ENCODE data around the gene CHIT1. TPM values are rescaled to one million over a fixed set of nuclear protein-coding genes. Genes with fewer than 3 reads are reported as not detected.

Gene CHIT1
- total RNA-seq, 2 experiments from 2014 or later: 0.58 to 1.1 TPM

DNA sequence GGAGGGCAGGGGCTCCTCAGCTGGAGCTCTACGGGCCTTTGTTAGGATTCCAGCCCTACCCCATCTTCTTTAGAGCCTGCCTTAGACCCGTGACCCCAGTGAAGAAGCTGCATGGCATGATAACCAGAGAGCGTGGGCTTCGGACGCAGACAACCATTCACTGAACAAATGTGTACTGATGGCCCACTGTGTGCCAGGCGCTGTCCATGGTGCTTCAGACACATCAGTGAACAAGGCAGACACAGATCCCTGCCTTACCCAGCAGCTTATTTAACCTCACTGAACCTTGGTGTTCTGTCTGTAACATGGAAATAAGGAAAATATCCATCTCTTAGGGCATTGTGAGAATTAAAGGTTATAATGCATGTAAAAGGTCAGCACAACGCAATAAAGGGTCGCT, 9.5 kb downstream of the CHIT1 start:
- Mint-ChIP-seq H3K27me3 (peaks cover 16% of the 10 kb centered on the region), H3K9me3 (no peaks in the 10 kb centered on the region), H3K4me3 (no peak overlapping the region), H3K36me3 (ENCODE audit: low read depth) (no peaks in the 10 kb centered on the region), H3K27ac (no peak overlapping the region), H3K4me1 (ENCODE audit: low read depth) (peaks cover 6% of the 10 kb centered on the region)
- CTCF ChIA-PET: no interaction called here
- Histone ChIP-seq H3K9me3 (ENCODE audit: control insufficient read depth in 1 of 2, insufficient read depth in 1 of 2, low read length in 2 of 2) (no peaks in the 10 kb centered on the region), H3K27ac (ENCODE audit: low read depth in 1 of 2, low read length in 2 of 2) (no peak overlapping the region), H3K4me1 (ENCODE audit: insufficient read depth, low read length) (peaks cover 7% of the 10 kb centered on the region), H3K36me3 (ENCODE audit: insufficient read depth, low read length) (no peaks in the 10 kb centered on the region), H3K4me3 (ENCODE audit: low read length) (no peak overlapping the region), H3K27me3 (ENCODE audit: control insufficient read depth in 1 of 2, insufficient read depth in 2 of 2, low read length in 2 of 2) (peaks cover 0 to 12% of the 10 kb centered on the region in 2 experiments)
- ATAC-seq (ENCODE audit: poor library complexity) (no peak), DNase-seq (no peak)
- TF ChIP-seq, protein P1, sequence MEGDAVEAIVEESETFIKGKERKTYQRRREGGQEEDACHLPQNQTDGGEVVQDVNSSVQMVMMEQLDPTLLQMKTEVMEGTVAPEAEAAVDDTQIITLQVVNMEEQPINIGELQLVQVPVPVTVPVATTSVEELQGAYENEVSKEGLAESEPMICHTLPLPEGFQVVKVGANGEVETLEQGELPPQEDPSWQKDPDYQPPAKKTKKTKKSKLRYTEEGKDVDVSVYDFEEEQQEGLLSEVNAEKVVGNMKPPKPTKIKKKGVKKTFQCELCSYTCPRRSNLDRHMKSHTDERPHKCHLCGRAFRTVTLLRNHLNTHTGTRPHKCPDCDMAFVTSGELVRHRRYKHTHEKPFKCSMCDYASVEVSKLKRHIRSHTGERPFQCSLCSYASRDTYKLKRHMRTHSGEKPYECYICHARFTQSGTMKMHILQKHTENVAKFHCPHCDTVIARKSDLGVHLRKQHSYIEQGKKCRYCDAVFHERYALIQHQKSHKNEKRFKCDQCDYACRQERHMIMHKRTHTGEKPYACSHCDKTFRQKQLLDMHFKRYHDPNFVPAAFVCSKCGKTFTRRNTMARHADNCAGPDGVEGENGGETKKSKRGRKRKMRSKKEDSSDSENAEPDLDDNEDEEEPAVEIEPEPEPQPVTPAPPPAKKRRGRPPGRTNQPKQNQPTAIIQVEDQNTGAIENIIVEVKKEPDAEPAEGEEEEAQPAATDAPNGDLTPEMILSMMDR (IDR thresholded peaks at IDR 0.05): no peak
- POLR2A ChIA-PET: no interaction called here
- intact Hi-C loops (cut with DNase I, micrococcal nuclease): no loop called here

DNA sequence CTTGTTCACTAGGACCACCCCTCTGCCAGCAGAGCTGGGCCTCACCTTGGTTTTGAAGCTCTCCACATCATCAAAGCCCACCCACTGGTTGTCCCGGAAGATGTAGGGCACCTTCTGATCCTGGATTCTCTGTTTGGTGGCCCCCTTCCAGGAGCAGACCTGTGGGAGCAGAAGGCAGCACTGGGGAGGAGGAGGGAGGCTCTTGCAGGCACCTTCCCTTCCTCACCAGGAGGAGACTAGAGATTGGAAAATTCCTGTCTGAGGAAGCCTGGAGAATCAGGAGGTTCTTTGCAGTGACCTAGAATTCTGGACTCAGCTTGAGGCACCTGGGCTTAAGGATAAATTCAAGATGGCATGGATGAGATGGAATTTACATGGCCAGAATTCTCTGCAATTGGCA, 10.3 kb downstream of the CHIT1 start:
- peaks cover 0 to 12% of the 10 kb centered on the region in 2 experiments for H3K27me3 ChIP-seq (ENCODE audit: control insufficient read depth in 1 of 2, insufficient read depth in 2 of 2, low read length in 2 of 2)
- intact Hi-C loops (cut with DNase I, micrococcal nuclease): no loop called here
- Mint-ChIP-seq H3K36me3 (ENCODE audit: low read depth) (no peaks in the 10 kb centered on the region), H3K4me1 (ENCODE audit: low read depth) (peaks cover 6% of the 10 kb centered on the region), H3K9me3 (no peaks in the 10 kb centered on the region), H3K27me3 (peaks cover 16% of the 10 kb centered on the region), H3K4me3 (no peak overlapping the region), H3K27ac (no peak overlapping the region)
- ChIA-PET CTCF (no interaction called here), POLR2A (no interaction called here)
- H3K4me3 ChIP-seq (ENCODE audit: low read length): no peak overlapping the region
- H3K27ac ChIP-seq (ENCODE audit: low read depth in 1 of 2, low read length in 2 of 2): no peak overlapping the region
- peaks cover 7% of the 10 kb centered on the region for H3K4me1 ChIP-seq (ENCODE audit: insufficient read depth, low read length)
- DNase-seq: no peak
- ATAC-seq (ENCODE audit: poor library complexity): no peak
- H3K9me3 ChIP-seq (ENCODE audit: control insufficient read depth in 1 of 2, insufficient read depth in 1 of 2, low read length in 2 of 2): no peaks in the 10 kb centered on the region
- no peaks in the 10 kb centered on the region for H3K36me3 ChIP-seq (ENCODE audit: insufficient read depth, low read length)
- TF ChIP-seq, protein P1 (IDR thresholded peaks at IDR 0.05): no peak

DNA sequence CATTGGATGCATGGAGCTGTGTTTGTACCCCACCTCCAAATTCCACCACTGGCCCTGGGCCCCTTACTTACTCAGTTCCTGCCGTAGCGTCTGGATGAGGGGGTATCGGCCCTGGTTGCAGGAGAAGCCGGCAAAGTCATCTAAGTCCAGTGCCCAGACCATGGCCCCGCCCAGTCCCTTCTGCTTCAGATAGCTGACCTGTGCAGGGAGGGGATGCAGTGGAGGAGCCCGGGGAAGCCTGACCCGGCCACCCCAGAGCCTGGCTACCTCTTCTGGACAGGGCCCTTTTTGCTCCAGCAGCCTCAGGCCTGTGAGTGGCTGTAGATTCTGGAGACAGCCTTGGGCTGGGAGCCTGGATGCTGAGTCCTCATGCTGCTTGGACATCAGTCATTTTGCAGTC, 11.8 kb downstream of the CHIT1 start:
- Histone ChIP-seq H3K27ac (ENCODE audit: low read depth in 1 of 2, low read length in 2 of 2) (no peak overlapping the region), H3K9me3 (ENCODE audit: control insufficient read depth in 1 of 2, insufficient read depth in 1 of 2, low read length in 2 of 2) (no peaks in the 10 kb centered on the region), H3K4me3 (ENCODE audit: low read length) (no peak overlapping the region), H3K36me3 (ENCODE audit: insufficient read depth, low read length) (no peaks in the 10 kb centered on the region), H3K4me1 (ENCODE audit: insufficient read depth, low read length) (peaks cover 7% of the 10 kb centered on the region), H3K27me3 (ENCODE audit: control insufficient read depth in 1 of 2, insufficient read depth in 2 of 2, low read length in 2 of 2) (peaks cover 0 to 8% of the 10 kb centered on the region in 2 experiments)
- Mint-ChIP-seq H3K27ac (no peak overlapping the region), H3K36me3 (ENCODE audit: low read depth) (no peaks in the 10 kb centered on the region), H3K9me3 (no peaks in the 10 kb centered on the region), H3K4me3 (no peak overlapping the region), H3K4me1 (ENCODE audit: low read depth) (peaks cover 6% of the 10 kb centered on the region), H3K27me3 (peaks cover 16% of the 10 kb centered on the region)
- TF ChIP-seq, protein P1 (IDR thresholded peaks at IDR 0.05): no peak
- CTCF ChIA-PET: no interaction called here
- POLR2A ChIA-PET: no interaction called here
- DNase-seq (no peak), ATAC-seq (ENCODE audit: poor library complexity) (no peak)
- intact Hi-C loops (cut with DNase I, micrococcal nuclease): no loop called here
